H1 (cell line): ENCODE data around the gene BSND. TPM values are rescaled to one million over a fixed set of nuclear protein-coding genes. Genes with fewer than 3 reads are reported as not detected.
A peak's percentile ranks its signal among the peaks of the same experiment; 100 is the strongest.

Experiments used
- CTCF ChIA-PET: fragments of 300-600 bp; sonication (Branson Sonifier 250); formaldehyde crosslinking; loops from one replicate; lab custom pipeline; 2021; ENCODE audit not compliant: partially characterized antibody; lab: Charles Lee
- POLR2A ChIA-PET: fragments of 300-600 bp; sonication (Branson Sonifier 250); formaldehyde crosslinking; loops from one replicate; lab custom pipeline; 2021; ENCODE audit warnings: inconsistent platforms; ENCODE audit not compliant: partially characterized antibody; lab: Charles Lee
- DNase-seq, 2 experiments: peaks; one replicate each; pipeline versions ENCODE4 v3.0.0 to v3.0.0-alpha.2; 2010 to 2022; ENCODE audit warnings: low spot score in 2 of 2, low read depth in 1 of 2, mixed read lengths in 1 of 2
- FAIRE-seq: peaks from 2 replicates; lab custom pipeline; 2011; peaks lifted over from hg19 to GRCh38; lab: Jason Lieb, UNC
- H2AFZ ChIP-seq: 2 replicates; pipeline ENCODE4 v1.8.1; 2012; ENCODE audit warnings: low read length, inconsistent platforms
- H2AK5ac ChIP-seq: 2 replicates; pipeline ENCODE4 v1.6.1; 2013; ENCODE audit warnings: low read depth, low read length
- H2BK120ac ChIP-seq: replicated peaks from 2 replicates; pipeline ENCODE3; 2013; ENCODE audit warnings: low read depth, low read length, inconsistent platforms
- H2BK12ac ChIP-seq: 2 replicates; pipeline ENCODE4 v1.6.1; 2013; ENCODE audit warnings: low read depth, low read length
- H2BK15ac ChIP-seq: 2 replicates; pipeline ENCODE4 v1.6.1; 2013; ENCODE audit warnings: low read length
- H2BK20ac ChIP-seq: 2 replicates; pipeline ENCODE4 v1.6.1; 2013; ENCODE audit warnings: low read length
- H2BK5ac ChIP-seq: 2 replicates; pipeline ENCODE4 v1.6.1; 2013; ENCODE audit warnings: low read depth, low read length
- H3K14ac ChIP-seq: 2 replicates; pipeline ENCODE4 v1.6.1; 2013; ENCODE audit warnings: inconsistent platforms; ENCODE audit not compliant: insufficient read length
- H3K18ac ChIP-seq: 2 replicates; pipeline ENCODE4 v1.6.1; 2013; ENCODE audit warnings: low read length; ENCODE audit errors: extremely low read depth
- H3K23ac ChIP-seq: 2 replicates; pipeline ENCODE4 v1.6.1; 2013; ENCODE audit warnings: inconsistent platforms; ENCODE audit not compliant: insufficient read length
- H3K23me2 ChIP-seq: 2 replicates; pipeline ENCODE4 v1.6.1; 2013; ENCODE audit warnings: low read depth, low read length
- H3K27ac ChIP-seq: 2 replicates; pipeline ENCODE4 v1.6.1; 2011; ENCODE audit warnings: low read depth, low read length, inconsistent platforms
- H3K27me3 ChIP-seq, 4 experiments: replicated peaks in 1 of 4; 1 replicate in 1 of 4; 2 replicates in 3 of 4; pipeline versions ENCODE4 v1.6.1 to v1.8.1; 2011 to 2013; ENCODE audit warnings: low read length in 3 of 4, mild to moderate bottlenecking in 3 of 4, inconsistent platforms in 2 of 4, mixed read lengths in 2 of 4, moderate library complexity in 1 of 4; ENCODE audit not compliant: control insufficient read depth in 3 of 4, insufficient read depth in 3 of 4; ENCODE audit errors: extremely low read depth in 1 of 4
- H3K36me3 ChIP-seq, 4 experiments: 2 replicates each; pipeline versions ENCODE4 v1.6.1 to v1.8.1; 2011 to 2013; ENCODE audit warnings: mild to moderate bottlenecking in 4 of 4, low read length in 3 of 4, moderate library complexity in 2 of 4, control low read depth in 1 of 4, inconsistent platforms in 1 of 4; ENCODE audit not compliant: insufficient read depth in 4 of 4, control insufficient read depth in 2 of 4
- H3K4ac ChIP-seq: replicated peaks from 2 replicates; pipeline ENCODE3; 2013; ENCODE audit warnings: low read length, low read depth, mixed read lengths, inconsistent platforms; ENCODE audit not compliant: insufficient read length
- H3K4me1 ChIP-seq, 4 experiments: replicated peaks in 1 of 4; 1 replicate in 1 of 4; 2 replicates in 3 of 4; pipeline versions ENCODE4 v1.6.1 to v1.8.1; 2011 to 2013; ENCODE audit warnings: low read length in 3 of 4, inconsistent platforms in 2 of 4, mixed read lengths in 1 of 4; ENCODE audit not compliant: insufficient read depth in 4 of 4, control insufficient read depth in 3 of 4
- H3K4me2 ChIP-seq, 2 experiments: 2 replicates each; pipeline versions ENCODE4 v1.6.1 to v1.8.1; 2011 to 2013; ENCODE audit warnings: low read depth in 2 of 2, low read length in 2 of 2, control low read depth in 1 of 2, inconsistent platforms in 1 of 2, mild to moderate bottlenecking in 1 of 2; ENCODE audit not compliant: insufficient read depth in 1 of 2
- H3K4me3 ChIP-seq, 4 experiments: fragments of 200-600, 300-600 bp in 1 of 4; sonication (generic), shearing (Covaris generic), sonication (Bioruptor Twin) in 1 of 4; 2 replicates each; pipeline versions ENCODE4 v1.5.1 to v1.8.1; 2011 to 2016; ENCODE audit warnings: low read length in 4 of 4, low read depth in 3 of 4, control low read depth in 2 of 4, inconsistent platforms in 2 of 4, mild to moderate bottlenecking in 2 of 4, mixed read lengths in 1 of 4, moderate library complexity in 1 of 4; ENCODE audit not compliant: insufficient read depth in 2 of 4; ENCODE audit errors: extremely low read depth in 1 of 4
- H3K56ac ChIP-seq: replicated peaks from 2 replicates; pipeline ENCODE3; 2013; ENCODE audit warnings: low read depth, mild to moderate bottlenecking, mixed read lengths, low read length, inconsistent platforms; ENCODE audit not compliant: insufficient read length
- H3K79me1 ChIP-seq: 2 replicates; pipeline ENCODE4 v1.6.1; 2013; ENCODE audit warnings: low read depth, low read length, control low read depth
- H3K79me2 ChIP-seq, 2 experiments: 2 replicates each; pipeline versions ENCODE4 v1.6.1 to v1.8.1; 2012 to 2013; ENCODE audit warnings: low read length in 2 of 2, mild to moderate bottlenecking in 2 of 2, inconsistent platforms in 1 of 2; ENCODE audit not compliant: insufficient read depth in 2 of 2, control insufficient read depth in 1 of 2
- H3K9ac ChIP-seq, 4 experiments: replicated peaks in 1 of 4; 1 replicate in 1 of 4; 2 replicates in 3 of 4; pipeline versions ENCODE4 v1.6.1 to v1.8.1; 2011 to 2013; ENCODE audit warnings: low read depth in 3 of 4, low read length in 3 of 4, control low read depth in 2 of 4, mild to moderate bottlenecking in 2 of 4, moderate library complexity in 2 of 4, inconsistent platforms in 1 of 4; ENCODE audit errors: extremely low read depth in 1 of 4
- H3K9me3 ChIP-seq, 2 experiments: 2 replicates each; pipeline versions ENCODE4 v1.6.1 to v1.8.1; 2012 to 2013; ENCODE audit warnings: mild to moderate bottlenecking in 2 of 2, moderate library complexity in 2 of 2, control low read depth in 1 of 2, inconsistent platforms in 1 of 2, low read depth in 1 of 2, low read length in 1 of 2, mixed read lengths in 1 of 2; ENCODE audit not compliant: insufficient read depth in 2 of 2
- H4K20me1 ChIP-seq, 2 experiments: replicated peaks in 1 of 2; 2 replicates each; pipeline versions ENCODE3 to v1.8.1; 2011 to 2013; ENCODE audit warnings: inconsistent platforms in 2 of 2, low read length in 2 of 2, mild to moderate bottlenecking in 1 of 2; ENCODE audit not compliant: insufficient read depth in 2 of 2, control insufficient read depth in 1 of 2
- H4K5ac ChIP-seq: 2 replicates; pipeline ENCODE4 v1.6.1; 2013; ENCODE audit warnings: low read length, low read depth, mixed read lengths, inconsistent platforms; ENCODE audit not compliant: insufficient read length
- H4K8ac ChIP-seq: 2 replicates; pipeline ENCODE4 v1.8.0; 2013; ENCODE audit warnings: mild to moderate bottlenecking, moderate library complexity, low read length, inconsistent platforms; ENCODE audit not compliant: insufficient read depth; ENCODE audit errors: extremely low read depth
- H4K91ac ChIP-seq: replicated peaks from 2 replicates; pipeline ENCODE3; 2013; ENCODE audit warnings: low read length, mixed read lengths, inconsistent platforms; ENCODE audit not compliant: insufficient read length
- WGBS, 2 experiments: shearing (Covaris generic) in 1 of 2; methylation state at CpG; one replicate each; pipeline versions ENCODE4 v1.1.6 to v1.1.7; 2013 to 2015; ENCODE audit warnings: low lambda C conversion rate in 2 of 2, mixed read lengths in 2 of 2, inconsistent platforms in 1 of 2, low coverage in 1 of 2, missing lambda C conversion rate in 1 of 2; ENCODE audit not compliant: insufficient replicate concordance in 2 of 2, insufficient coverage in 1 of 2, insufficient read length in 1 of 2; ENCODE audit errors: extremely low coverage in 1 of 2, missing lambda C conversion rate in 1 of 2; 5-methylcytosine and 5-hydroxymethylcytosine counted together
- polyA plus RNA-seq, 7 experiments: library from polyadenylated mRNA; depleted of rRNA in 3 of 7; stranded (reverse) in 5 of 7; unstranded in 2 of 7; fragments of >200 nt in 5 of 7; fragments of 200-250 nt in 2 of 7; gene quantifications; 1 replicate in 5 of 7; 2 replicates in 1 of 7; 4 replicates in 1 of 7; pipeline versions ENCODE4 v1.2.1 to v1.2.3, GENCODE V29; 2011 to 2013; ENCODE audit warnings: missing spikeins in 2 of 7, mixed read lengths in 2 of 7
- total RNA-seq: library from RNA; stranded (reverse); fragmentation: NEBNext Ultra II Directional; extraction: Animal tissue kit (Norgen Biotek cat#: 25700); gene quantifications from 2 replicates; pipeline ENCODE4 v1.2.1, GENCODE V29; 2021

The BSND gene
- total and polyA plus RNA-seq, 2 of the 8 experiments (the other 6 are each of a cell fraction or from before 2014, with no cell fraction given): 0.43 to 0.68 TPM

- no peak overlapping the region for H2AFZ ChIP-seq
- H3K4ac ChIP-seq: no peak overlapping the region
- no peaks in the 10 kb centered on the region for H3K79me1 ChIP-seq
- no peaks in the 10 kb centered on the region for H4K20me1 ChIP-seq
- H3K4me3 ChIP-seq: peak overlapping the region; percentile 12 to 65 (median 50)
- H3K4me2 ChIP-seq: peak overlapping the region; percentile 55 to 80
- H2BK12ac ChIP-seq: no peak overlapping the region
- no peak overlapping the region for H2BK120ac ChIP-seq
- ChIA-PET CTCF (interaction anchor here (0.7 to 11.0 kb wide), 26 partner anchors 7 to 197 kb away, joined by 3 to 511 read pairs (median 8); partner anchors contain the start of genes DHCR24 and TMEM61), POLR2A (interaction anchor here (1.4 to 2.7 kb wide), 5 partner anchors 25 to 109 kb away, joined by 3 to 13 read pairs (median 5); no protein-coding TSS in a partner anchor)
- no peaks in the 10 kb centered on the region for H3K9me3 ChIP-seq
- H4K91ac ChIP-seq: no peak overlapping the region
- DNase-seq (peak in 1 of 2 experiments; percentile 71), FAIRE-seq (no peak)
- H3K27ac ChIP-seq: no peak overlapping the region
- no peak overlapping the region for H2BK15ac ChIP-seq
- H3K36me3 ChIP-seq: no peaks in the 10 kb centered on the region
- H3K79me2 ChIP-seq: no peaks in the 10 kb centered on the region
- no peak overlapping the region for H2BK5ac ChIP-seq
- peaks cover 4 to 48% (median 41%) of the 10 kb centered on the region in 4 experiments for H3K27me3 ChIP-seq
- peaks cover 16 to 30% (median 23%) of the 10 kb centered on the region in 4 experiments for H3K4me1 ChIP-seq
- peaks cover 4% of the 10 kb centered on the region; the same call in 1 of the 2 replicates for H3K23me2 ChIP-seq
- 0 out of 2 replicates have a peak overlapping the region, but pooled peaks have one; percentile 40 for H4K8ac ChIP-seq
- H3K9ac ChIP-seq: no peak overlapping the region
- peak overlapping the region; percentile 32 for H3K18ac ChIP-seq
- WGBS, 2 experiments: 8% methylated on average over 43 of the region's 46 CpGs; no CpG with 5 or more reads in 1 of the 2 experiments
- no peak overlapping the region for H3K56ac ChIP-seq
- H4K5ac ChIP-seq: no peak overlapping the region
- H3K23ac ChIP-seq: no peak overlapping the region
- H3K14ac ChIP-seq: no peak overlapping the region
- no peak overlapping the region for H2BK20ac ChIP-seq
- H2AK5ac ChIP-seq: no peak overlapping the region
Observed at GRCh38 chr1:54996869-54997710, 1.6 kb upstream of the BSND start.
